Chondrocyte (in vitro differentiated cells): ENCODE results near the gene CHD1L. TPM values are rescaled to one million over a fixed set of nuclear protein-coding genes. Genes with fewer than 3 reads are reported as not detected.
"Not testable (repeated sequence)": the region's sequence is repeated elsewhere in the genome, so short reads cannot be mapped to it uniquely, and the experiment has no call there.

ENCODE experiments used
- DNase-seq: peaks from one replicate; pipeline ENCODE4 v3.0.0; 2021; ENCODE audit warnings: mixed read lengths, low spot score
- H3K27ac Mint-ChIP-seq: one replicate; pipeline ENCODE4 v1.8.0; 2021; ENCODE audit warnings: mild to moderate bottlenecking, moderate library complexity, mixed read lengths; ENCODE audit not compliant: unreplicated experiment
- H3K27me3 Mint-ChIP-seq: 2 replicates; pipeline ENCODE4 v1.8.0; 2021; ENCODE audit warnings: low read depth, mixed read lengths
- H3K36me3 Mint-ChIP-seq: 2 replicates; pipeline ENCODE4 v1.8.0; 2021; ENCODE audit warnings: low read depth, mixed read lengths
- H3K4me1 Mint-ChIP-seq: 2 replicates; pipeline ENCODE4 v1.8.0; 2021; ENCODE audit warnings: low read depth, mild to moderate bottlenecking, mixed read lengths
- H3K4me3 Mint-ChIP-seq: one replicate; pipeline ENCODE4 v1.8.0; 2021; ENCODE audit warnings: mild to moderate bottlenecking, moderate library complexity, mixed read lengths; ENCODE audit not compliant: unreplicated experiment
- H3K9me3 Mint-ChIP-seq: 2 replicates; pipeline ENCODE4 v1.8.0; 2021; ENCODE audit warnings: low read depth, mixed read lengths
- total RNA-seq: library from RNA; stranded (reverse); gene quantifications from 3 replicates; pipeline ENCODE4 v1.2.1, GENCODE V29; 2021
- TF ChIP-seq, protein P1 (sequence below): fragments of 200-600 bp; sonication (generic); IDR thresholded peaks from 2 replicates; pipeline ENCODE4 v1.5.0; 2021; ENCODE audit warnings: antibody characterized with exemption, mild to moderate bottlenecking, moderate library complexity

The CHD1L gene
- total RNA-seq, 1 donor from 2014 or later, result 34.5 TPM

DNA sequence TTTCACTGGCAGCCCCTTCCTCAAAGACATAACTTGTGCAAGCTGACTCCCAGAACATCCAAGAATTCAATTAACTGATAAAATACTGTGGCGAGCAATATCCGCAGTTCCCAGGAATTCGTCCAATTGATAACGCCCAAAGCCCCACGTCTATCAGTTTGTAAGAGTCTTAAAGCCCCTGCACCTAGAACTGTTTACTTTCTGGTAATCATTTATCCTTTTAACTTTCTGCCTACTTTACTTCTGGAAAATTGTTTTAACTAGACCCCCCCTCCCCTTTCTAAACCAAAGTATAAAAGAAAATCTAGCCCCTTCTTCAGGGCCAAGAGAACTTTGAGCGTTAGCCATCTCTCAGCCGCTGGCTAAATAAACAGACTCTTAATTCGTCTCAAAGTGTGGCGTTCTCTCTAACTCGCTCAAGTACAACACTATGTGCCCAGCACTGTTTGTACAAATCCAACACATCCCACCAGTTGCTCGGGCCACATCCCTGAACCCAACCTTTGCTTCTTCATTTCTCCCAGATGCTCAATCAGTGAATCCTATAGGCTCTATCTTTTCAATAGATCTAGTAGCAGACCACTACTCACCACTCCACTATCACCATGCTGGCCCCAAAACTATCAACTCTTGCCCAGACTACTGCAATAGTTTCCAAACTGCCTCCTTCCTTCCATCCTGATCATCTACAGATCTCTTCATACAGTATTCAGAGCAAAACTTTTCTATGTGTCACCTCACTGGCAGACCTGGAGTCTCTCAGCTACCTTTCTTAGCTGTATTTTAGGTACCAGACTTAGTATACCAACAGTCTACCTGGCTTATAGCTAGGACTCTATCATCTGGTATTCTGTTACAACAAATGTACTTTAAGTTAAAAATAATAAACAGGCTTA, 3.3 kb upstream of the CHD1L start:
- Mint-ChIP-seq H3K4me3 (no peak overlapping the region), H3K27me3 (no peaks in the 10 kb centered on the region), H3K36me3 (no peaks in the 10 kb centered on the region), H3K9me3 (no peaks in the 10 kb centered on the region), H3K27ac (no peak overlapping the region), H3K4me1 (peaks cover 13% of the 10 kb centered on the region)
- TF ChIP-seq, protein P1, sequence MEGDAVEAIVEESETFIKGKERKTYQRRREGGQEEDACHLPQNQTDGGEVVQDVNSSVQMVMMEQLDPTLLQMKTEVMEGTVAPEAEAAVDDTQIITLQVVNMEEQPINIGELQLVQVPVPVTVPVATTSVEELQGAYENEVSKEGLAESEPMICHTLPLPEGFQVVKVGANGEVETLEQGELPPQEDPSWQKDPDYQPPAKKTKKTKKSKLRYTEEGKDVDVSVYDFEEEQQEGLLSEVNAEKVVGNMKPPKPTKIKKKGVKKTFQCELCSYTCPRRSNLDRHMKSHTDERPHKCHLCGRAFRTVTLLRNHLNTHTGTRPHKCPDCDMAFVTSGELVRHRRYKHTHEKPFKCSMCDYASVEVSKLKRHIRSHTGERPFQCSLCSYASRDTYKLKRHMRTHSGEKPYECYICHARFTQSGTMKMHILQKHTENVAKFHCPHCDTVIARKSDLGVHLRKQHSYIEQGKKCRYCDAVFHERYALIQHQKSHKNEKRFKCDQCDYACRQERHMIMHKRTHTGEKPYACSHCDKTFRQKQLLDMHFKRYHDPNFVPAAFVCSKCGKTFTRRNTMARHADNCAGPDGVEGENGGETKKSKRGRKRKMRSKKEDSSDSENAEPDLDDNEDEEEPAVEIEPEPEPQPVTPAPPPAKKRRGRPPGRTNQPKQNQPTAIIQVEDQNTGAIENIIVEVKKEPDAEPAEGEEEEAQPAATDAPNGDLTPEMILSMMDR, result no peak
- DNase-seq, result no peak

DNA sequence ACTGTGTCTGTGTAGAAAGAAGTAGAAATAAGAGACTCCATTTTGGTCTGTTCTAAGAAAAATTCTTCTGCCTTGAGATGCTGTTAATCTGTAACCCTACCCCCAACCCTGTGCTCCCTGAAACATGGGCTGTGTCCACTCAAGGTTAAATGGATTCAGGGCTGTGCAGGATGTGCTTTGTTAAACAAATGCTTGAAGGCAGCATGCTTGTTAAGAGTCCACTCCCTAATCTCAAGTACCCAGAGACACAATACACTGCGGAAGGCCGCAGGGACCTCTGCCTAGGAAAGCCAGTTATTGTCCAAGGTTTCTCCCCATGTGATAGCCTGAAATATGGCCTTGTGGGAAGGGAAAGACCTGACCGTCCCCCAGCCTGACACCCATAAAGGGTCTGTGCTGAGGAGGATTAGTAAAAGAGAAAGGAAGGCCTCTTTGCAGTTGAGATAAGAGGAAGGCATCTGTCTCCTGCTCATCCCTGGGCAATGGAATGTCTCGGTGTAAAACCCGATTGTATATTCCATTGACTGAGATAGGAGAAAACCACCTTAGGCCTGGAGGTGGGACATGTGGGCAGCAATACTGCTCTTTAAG, 2.3 kb upstream of the CHD1L start:
- DNase-seq, H3K27ac Mint-ChIP-seq, H3K36me3 Mint-ChIP-seq, H3K4me3 Mint-ChIP-seq, H3K27me3 Mint-ChIP-seq, H3K9me3 Mint-ChIP-seq: not testable (repeated sequence)
- H3K4me1 Mint-ChIP-seq, result peaks cover 21% of the 10 kb centered on the region

DNA sequence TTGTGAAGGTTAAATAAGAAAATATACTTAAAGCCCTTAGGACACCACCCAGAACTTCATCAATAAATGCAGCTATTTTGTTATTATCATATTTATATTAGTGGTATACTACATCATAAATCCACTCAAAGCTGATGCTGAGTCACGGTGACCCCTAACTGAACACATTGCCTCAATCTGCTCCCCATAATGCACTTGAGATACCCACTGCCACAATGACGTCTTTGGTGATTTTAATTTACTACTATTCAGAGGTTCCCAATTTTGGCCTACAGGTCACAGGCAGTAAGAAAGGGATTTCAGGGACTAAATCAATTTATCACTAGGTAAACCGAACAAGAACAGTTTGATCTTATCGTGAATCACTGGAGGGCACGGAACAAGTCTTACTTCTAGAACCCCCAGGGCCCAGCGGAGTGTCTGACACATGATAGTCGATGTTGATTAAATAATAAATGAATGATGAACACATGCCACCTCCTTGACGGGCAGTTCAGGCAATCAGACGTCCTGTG, 493 bp upstream of the CHD1L start:
- peak overlapping the region; percentile 88 for H3K4me3 Mint-ChIP-seq
- no peaks in the 10 kb centered on the region for H3K36me3 Mint-ChIP-seq
- no peaks in the 10 kb centered on the region for H3K9me3 Mint-ChIP-seq
- TF ChIP-seq, protein P1, result no peak
- DNase-seq, result no peak
- H3K4me1 Mint-ChIP-seq, result peaks cover 30% of the 10 kb centered on the region
- H3K27me3 Mint-ChIP-seq, result no peaks in the 10 kb centered on the region
- peak overlapping the region; percentile 81 for H3K27ac Mint-ChIP-seq

DNA sequence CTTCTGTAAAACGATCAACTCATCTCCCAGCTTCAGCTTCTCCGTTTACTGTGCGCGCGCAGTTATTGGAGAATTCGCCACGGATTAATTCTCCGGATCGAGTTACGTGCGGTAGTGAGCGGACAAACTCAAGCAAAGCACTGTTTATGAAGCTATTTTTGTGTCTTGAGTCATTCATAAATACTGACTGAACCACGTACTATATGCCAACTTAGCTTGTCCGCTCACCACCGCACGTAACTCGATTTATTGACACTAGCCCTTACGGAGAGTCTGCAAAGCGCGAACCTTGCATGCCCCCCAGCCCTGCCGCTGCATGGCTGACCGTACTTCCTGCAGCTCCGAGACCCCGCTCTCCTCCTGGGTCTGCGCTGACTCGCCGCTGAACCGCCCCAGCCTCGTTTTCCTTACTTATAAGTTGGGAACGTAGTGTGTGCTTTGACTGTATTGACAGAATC, 773 bp downstream of the CHD1L start:
- TF ChIP-seq, protein P1, result peak; percentile 57
- DNase-seq, result no peak
- no peaks in the 10 kb centered on the region for H3K9me3 Mint-ChIP-seq
- H3K4me1 Mint-ChIP-seq, result peaks cover 39% of the 10 kb centered on the region
- peak overlapping the region; percentile 88 for H3K4me3 Mint-ChIP-seq
- peak overlapping the region; percentile 94 for H3K27ac Mint-ChIP-seq
- H3K36me3 Mint-ChIP-seq, result no peaks in the 10 kb centered on the region
- H3K27me3 Mint-ChIP-seq, result no peaks in the 10 kb centered on the region

DNA sequence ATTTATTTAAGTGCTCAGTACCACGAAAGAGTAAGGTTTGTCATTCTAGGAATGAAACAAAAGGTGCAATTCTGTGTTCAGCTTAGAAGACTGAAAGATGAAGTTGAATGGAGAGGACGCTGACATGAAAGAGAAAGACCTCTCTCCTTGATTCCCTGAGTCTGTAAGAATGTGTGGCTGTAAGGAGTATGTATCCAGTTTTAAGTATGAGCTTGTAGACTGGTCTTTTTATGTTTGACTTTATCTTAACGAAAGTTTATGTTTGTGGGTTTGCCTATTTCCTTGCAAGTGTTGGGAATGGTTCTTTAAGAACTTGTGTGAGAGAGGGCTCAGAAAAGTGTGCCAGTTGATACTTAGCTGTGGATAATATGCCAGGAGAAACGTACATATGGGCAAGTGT, 1.4 kb downstream of the CHD1L start:
- Mint-ChIP-seq H3K4me3 (peak overlapping the region; percentile 88), H3K9me3 (no peaks in the 10 kb centered on the region), H3K27me3 (no peaks in the 10 kb centered on the region), H3K4me1 (peaks cover 43% of the 10 kb centered on the region), H3K36me3 (no peaks in the 10 kb centered on the region), H3K27ac (peak overlapping the region; percentile 94)
- DNase-seq, result no peak
- TF ChIP-seq, protein P1, result no peak
